H9 (cell line): ENCODE results near the gene PSMA6. TPM values are rescaled to one million over a fixed set of nuclear protein-coding genes. Genes with fewer than 3 reads are reported as not detected.

ENCODE experiments used
- DNase-seq: peaks from one replicate; pipeline ENCODE4 v3.0.0-alpha.2; 2017
- H2AFZ ChIP-seq: one replicate; pipeline ENCODE4 v1.6.1; 2013; ENCODE audit warnings: mild to moderate bottlenecking, low read length, control low read depth, moderate library complexity
- H2AK5ac ChIP-seq: 2 replicates; pipeline ENCODE4 v1.6.1; 2013; ENCODE audit warnings: low read length, control low read depth, mixed read lengths; ENCODE audit not compliant: insufficient read length
- H2BK120ac ChIP-seq: one replicate; pipeline ENCODE4 v1.6.1; 2013; ENCODE audit warnings: low read depth, mild to moderate bottlenecking, low read length, control low read depth, inconsistent platforms; ENCODE audit not compliant: poor library complexity, severe bottlenecking
- H2BK12ac ChIP-seq: 2 replicates; pipeline ENCODE4 v1.6.1; 2013; ENCODE audit warnings: low read length, control low read depth, mixed read lengths, low read depth; ENCODE audit not compliant: insufficient read length
- H2BK15ac ChIP-seq: 2 replicates; pipeline ENCODE4 v1.6.1; 2013; ENCODE audit warnings: low read depth, low read length, control low read depth
- H2BK20ac ChIP-seq: one replicate; pipeline ENCODE4 v1.6.1; 2013; ENCODE audit warnings: low read depth, mild to moderate bottlenecking, low read length, control low read depth, inconsistent platforms; ENCODE audit not compliant: poor library complexity, severe bottlenecking
- H2BK5ac ChIP-seq: 2 replicates; pipeline ENCODE4 v1.6.1; 2013; ENCODE audit warnings: low read length, control low read depth, mixed read lengths; ENCODE audit not compliant: insufficient read length
- H3K14ac ChIP-seq: 2 replicates; pipeline ENCODE4 v1.6.1; 2013; ENCODE audit warnings: low read length, control low read depth; ENCODE audit not compliant: insufficient read depth
- H3K18ac ChIP-seq: 2 replicates; pipeline ENCODE4 v1.6.1; 2013; ENCODE audit warnings: low read depth, mild to moderate bottlenecking, mixed read lengths, low read length, control low read depth; ENCODE audit not compliant: insufficient read length
- H3K23ac ChIP-seq: 2 replicates; pipeline ENCODE4 v1.6.1; 2013; ENCODE audit warnings: low read length, control low read depth, mixed read lengths, low read depth; ENCODE audit not compliant: insufficient read length
- H3K23me2 ChIP-seq: 2 replicates; pipeline ENCODE4 v1.6.1; 2013; ENCODE audit warnings: low read depth, mild to moderate bottlenecking, mixed read lengths, low read length, control low read depth; ENCODE audit not compliant: insufficient read length, poor library complexity, severe bottlenecking
- H3K27ac ChIP-seq: 2 replicates; pipeline ENCODE4 v1.5.1; 2013; ENCODE audit warnings: low read length, control low read depth, mixed read lengths, low read depth; ENCODE audit not compliant: insufficient read length
- H3K27me3 ChIP-seq: 2 replicates; pipeline ENCODE4 v1.6.1; 2013; ENCODE audit warnings: low read length, control low read depth, inconsistent platforms; ENCODE audit not compliant: insufficient read depth
- H3K4ac ChIP-seq: 2 replicates; pipeline ENCODE4 v1.6.1; 2013; ENCODE audit warnings: low read depth, mild to moderate bottlenecking, control low read depth, inconsistent platforms, low read length, moderate library complexity
- H3K4me1 ChIP-seq: 2 replicates; pipeline ENCODE4 v1.6.1; 2013; ENCODE audit warnings: low read length, control low read depth, inconsistent platforms; ENCODE audit not compliant: insufficient read depth
- H3K4me2 ChIP-seq: 2 replicates; pipeline ENCODE4 v1.6.1; 2013; ENCODE audit warnings: low read length, control low read depth, mixed read lengths; ENCODE audit not compliant: insufficient read length, insufficient read depth
- H3K56ac ChIP-seq: 2 replicates; pipeline ENCODE4 v1.6.1; 2013; ENCODE audit warnings: low read depth, mild to moderate bottlenecking, mixed read lengths, low read length, control low read depth; ENCODE audit not compliant: insufficient read length
- H3K79me1 ChIP-seq: 2 replicates; pipeline ENCODE4 v1.6.1; 2013; ENCODE audit warnings: low read depth, mild to moderate bottlenecking, moderate library complexity, low read length, control low read depth, inconsistent platforms; ENCODE audit not compliant: insufficient read depth, poor library complexity, severe bottlenecking
- H3K79me2 ChIP-seq: 2 replicates; pipeline ENCODE4 v1.6.1; 2013; ENCODE audit warnings: low read length, control low read depth, inconsistent platforms; ENCODE audit not compliant: insufficient read depth
- H3K9ac ChIP-seq: 2 replicates; pipeline ENCODE4 v1.6.1; 2013; ENCODE audit warnings: low read length, control low read depth, mixed read lengths; ENCODE audit not compliant: insufficient read length; ENCODE audit errors: extremely low read depth
- H3K9me3 ChIP-seq: one replicate; pipeline ENCODE4 v1.6.1; 2013; ENCODE audit warnings: low read depth, low read length, inconsistent platforms; ENCODE audit not compliant: control insufficient read depth
- H3T11ph ChIP-seq: one replicate; pipeline ENCODE4 v1.6.1; 2013; ENCODE audit warnings: mild to moderate bottlenecking, low read length, control low read depth, inconsistent platforms
- H4K20me1 ChIP-seq: one replicate; pipeline ENCODE4 v1.6.1; 2013; ENCODE audit not compliant: control insufficient read depth, insufficient read length, insufficient read depth
- H4K5ac ChIP-seq: 2 replicates; pipeline ENCODE4 v1.6.1; 2013; ENCODE audit warnings: low read depth, mild to moderate bottlenecking, mixed read lengths, low read length, control low read depth; ENCODE audit not compliant: insufficient read length
- H4K8ac ChIP-seq: replicated peaks from 2 replicates; pipeline ENCODE4 v1.6.1; 2013; ENCODE audit warnings: low read length, control low read depth, mixed read lengths, low read depth; ENCODE audit not compliant: insufficient read length
- H4K91ac ChIP-seq: 2 replicates; pipeline ENCODE4 v1.6.1; 2013; ENCODE audit warnings: low read depth, mild to moderate bottlenecking, moderate library complexity, mixed read lengths, low read length, control low read depth; ENCODE audit not compliant: insufficient read length
- H3K27ac Mint-ChIP-seq, 3 experiments: 2 replicates in 2 of 3; 3 replicates in 1 of 3; pipeline ENCODE4 v1.8.0; 2020 to 2021; ENCODE audit warnings: mixed read lengths in 3 of 3, mild to moderate bottlenecking in 1 of 3, moderate library complexity in 1 of 3
- H3K27me3 Mint-ChIP-seq: 2 replicates; pipeline ENCODE4 v1.8.0; 2021; ENCODE audit warnings: low read depth, mild to moderate bottlenecking, moderate library complexity, mixed read lengths
- H3K36me3 Mint-ChIP-seq, 3 experiments: 2 replicates in 2 of 3; 3 replicates in 1 of 3; pipeline ENCODE4 v1.8.0; 2020 to 2021; ENCODE audit warnings: low read depth in 3 of 3, mixed read lengths in 3 of 3; ENCODE audit not compliant: insufficient read depth in 1 of 3
- H3K4me1 Mint-ChIP-seq, 2 experiments: 2 replicates each; pipeline ENCODE4 v1.8.0; 2020; ENCODE audit warnings: mixed read lengths in 2 of 2
- H3K4me3 Mint-ChIP-seq, 2 experiments: 2 replicates in 1 of 2; 3 replicates in 1 of 2; pipeline ENCODE4 v1.8.0; 2020 to 2021; ENCODE audit warnings: mild to moderate bottlenecking in 2 of 2, mixed read lengths in 2 of 2, moderate library complexity in 1 of 2
- H3K9me3 Mint-ChIP-seq, 2 experiments: 2 replicates in 1 of 2; 3 replicates in 1 of 2; pipeline ENCODE4 v1.8.0; 2020; ENCODE audit warnings: mild to moderate bottlenecking in 2 of 2, mixed read lengths in 2 of 2, moderate library complexity in 1 of 2
- CTCF ChIP-seq: fragments of 200-600 bp; sonication (generic); conservative IDR thresholded peaks from 3 replicates; pipeline ENCODE4 v1.8.0; 2021; ENCODE audit warnings: antibody characterized with exemption, mild to moderate bottlenecking
- total RNA-seq: library from RNA; stranded (reverse); gene quantifications from 2 replicates; pipeline ENCODE4 v1.2.1, GENCODE V29; 2021

The PSMA6 gene
- total RNA-seq, 1 experiment from 2014 or later = 255 TPM

- no peak overlapping the region for H3K4me3 Mint-ChIP-seq
Measured at GRCh38 chr14:35248476-35248788, 43.8 kb upstream of the PSMA6 start.

More at GRCh38 chr14:35248476-35248788, 43.8 kb upstream of the PSMA6 start:
- no peaks in the 10 kb centered on the region for H3K79me2 ChIP-seq
- no peak overlapping the region for H3K23ac ChIP-seq
- no peak overlapping the region for H2BK12ac ChIP-seq
- DNase-seq = no peak
- H2BK5ac ChIP-seq = no peak overlapping the region
- H3K27ac Mint-ChIP-seq = no peak overlapping the region
- H3K9me3 Mint-ChIP-seq = no peaks in the 10 kb centered on the region
- no peak overlapping the region for H2BK15ac ChIP-seq
- H2AFZ ChIP-seq = no peak overlapping the region
- no peak overlapping the region for H2AK5ac ChIP-seq
- H3K27me3 ChIP-seq = no peaks in the 10 kb centered on the region; the same call in 1 of the 2 replicates
- H2BK20ac ChIP-seq = no peak overlapping the region
- no peak overlapping the region for H3K4me2 ChIP-seq
- H3K18ac ChIP-seq = no peak overlapping the region
- H3K56ac ChIP-seq = no peak overlapping the region
- H2BK120ac ChIP-seq = no peak overlapping the region
- no peak overlapping the region for H3K14ac ChIP-seq
- H4K5ac ChIP-seq = no peak overlapping the region
- no peaks in the 10 kb centered on the region for H3K4me1 ChIP-seq
- H3K9me3 ChIP-seq = no peaks in the 10 kb centered on the region
- no peaks in the 10 kb centered on the region for H3K23me2 ChIP-seq
- peaks cover 3 to 6% of the 10 kb centered on the region in 2 experiments for H3K4me1 Mint-ChIP-seq
- H3K4ac ChIP-seq = no peak overlapping the region
- H4K20me1 ChIP-seq = no peaks in the 10 kb centered on the region
- H3K27me3 Mint-ChIP-seq = no peaks in the 10 kb centered on the region
- no peak for TF ChIP-seq CTCF
- H3K27ac ChIP-seq = no peak overlapping the region
- no peak overlapping the region for H4K8ac ChIP-seq
- H3K79me1 ChIP-seq = no peaks in the 10 kb centered on the region
- H4K91ac ChIP-seq = no peak overlapping the region
- H3K36me3 Mint-ChIP-seq = no peaks in the 10 kb centered on the region; a peak in 1 of 7 replicates
- no peak overlapping the region for H3K9ac ChIP-seq
- H3T11ph ChIP-seq = no peak overlapping the region
